ENCODE measurements around the gene ARHGAP24.

The ARHGAP24 gene

GRCh38 chr4:85697854-85698253 is 222.9 kb downstream of the ARHGAP24 start:
- no peak for DNase-seq (ENCODE audit: low read depth in 2 of 2)

GRCh38 chr4:85700362-85700761 is 225.4 kb downstream of the ARHGAP24 start:
- no peak for DNase-seq (ENCODE audit: low read depth in 2 of 2)

GRCh38 chr4:85701861-85702321 is 226.9 kb downstream of the ARHGAP24 start:
- DNase-seq (ENCODE audit: low read depth in 2 of 2), result no peak

GRCh38 chr4:85703096-85703495 is 228.1 kb downstream of the ARHGAP24 start:
- no peak for DNase-seq (ENCODE audit: low read depth in 2 of 2)

GRCh38 chr4:85707611-85708010 is 232.7 kb downstream of the ARHGAP24 start:
- no peak for DNase-seq (ENCODE audit: low read depth in 2 of 2)

- DNase-seq (ENCODE audit: low read depth in 2 of 2), result no peak
Measured at GRCh38 chr4:85708468-85708867, 233.5 kb downstream of the ARHGAP24 start.

- no peak for DNase-seq (ENCODE audit: low read depth in 2 of 2)
Measured at GRCh38 chr4:85713005-85713404, 238.1 kb downstream of the ARHGAP24 start.

- no peak for DNase-seq (ENCODE audit: low read depth in 2 of 2)
Measured at GRCh38 chr4:85715991-85716737, 241.2 kb downstream of the ARHGAP24 start.

GRCh38 chr4:85717351-85717750 is 242.4 kb downstream of the ARHGAP24 start:
- DNase-seq (ENCODE audit: low read depth in 2 of 2), result no peak

- no peak for DNase-seq (ENCODE audit: low read depth in 2 of 2)
Measured at GRCh38 chr4:85717847-85718246, 242.9 kb downstream of the ARHGAP24 start.

GRCh38 chr4:85720735-85721134 is 245.8 kb downstream of the ARHGAP24 start:
- DNase-seq (ENCODE audit: low read depth in 2 of 2), result no peak

- no peak for DNase-seq (ENCODE audit: low read depth in 2 of 2)
Measured at GRCh38 chr4:85722401-85722800, 247.5 kb downstream of the ARHGAP24 start.

- no peak for DNase-seq (ENCODE audit: low read depth in 2 of 2)
Measured at GRCh38 chr4:85722807-85723206, 247.9 kb downstream of the ARHGAP24 start.

- no peak for DNase-seq (ENCODE audit: low read depth in 2 of 2)
Measured at GRCh38 chr4:85724791-85725563, 250.0 kb downstream of the ARHGAP24 start.

GRCh38 chr4:85725721-85726170 is 250.8 kb downstream of the ARHGAP24 start:
- DNase-seq (ENCODE audit: low read depth in 2 of 2), result no peak

GRCh38 chr4:85726555-85726954 is 251.6 kb downstream of the ARHGAP24 start:
- no peak for DNase-seq (ENCODE audit: low read depth in 2 of 2)

- no peak for DNase-seq (ENCODE audit: low read depth in 2 of 2)
Measured at GRCh38 chr4:85728464-85728863, 253.5 kb downstream of the ARHGAP24 start.

GRCh38 chr4:85732124-85732523 is 257.2 kb downstream of the ARHGAP24 start:
- no peak for DNase-seq (ENCODE audit: low read depth in 2 of 2)

GRCh38 chr4:85733798-85734197 is 258.8 kb downstream of the ARHGAP24 start:
- DNase-seq (ENCODE audit: low read depth in 2 of 2), result no peak

- no peak for DNase-seq (ENCODE audit: low read depth in 2 of 2)
Measured at GRCh38 chr4:85734424-85734831, 259.5 kb downstream of the ARHGAP24 start.

- no peak for DNase-seq (ENCODE audit: low read depth in 2 of 2)
Measured at GRCh38 chr4:85736571-85736970, 261.6 kb downstream of the ARHGAP24 start.

- no peak for DNase-seq (ENCODE audit: low read depth in 2 of 2)
Measured at GRCh38 chr4:85737254-85737653, 262.3 kb downstream of the ARHGAP24 start.

- no peak for DNase-seq (ENCODE audit: low read depth in 2 of 2)
Measured at GRCh38 chr4:85738721-85739120, 263.8 kb downstream of the ARHGAP24 start.
